Esophagus mucosa (tissue), 1 donor: Measurements from ENCODE around the gene DLG5. TPM values are rescaled to one million over a fixed set of nuclear protein-coding genes. Genes with fewer than 3 reads are reported as not detected.
A peak's percentile ranks its signal among the peaks of the same experiment; 100 is the strongest.

Experiments used
- ATAC-seq: fragments of 200-7000 bp; cut with Tn5 transposase; one replicate; pipeline ENCODE4 v1.9.1; 2020
- total RNA-seq: library from RNA; stranded (reverse); gene quantifications from one replicate; pipeline ENCODE4 v1.2.4, GENCODE V29; 2023
- donor health status: DM: yes; HTN: yes; CAD: no.

The DLG5 gene
- total RNA-seq, 1 donor from 2014 or later: 37.9 TPM

DNA sequence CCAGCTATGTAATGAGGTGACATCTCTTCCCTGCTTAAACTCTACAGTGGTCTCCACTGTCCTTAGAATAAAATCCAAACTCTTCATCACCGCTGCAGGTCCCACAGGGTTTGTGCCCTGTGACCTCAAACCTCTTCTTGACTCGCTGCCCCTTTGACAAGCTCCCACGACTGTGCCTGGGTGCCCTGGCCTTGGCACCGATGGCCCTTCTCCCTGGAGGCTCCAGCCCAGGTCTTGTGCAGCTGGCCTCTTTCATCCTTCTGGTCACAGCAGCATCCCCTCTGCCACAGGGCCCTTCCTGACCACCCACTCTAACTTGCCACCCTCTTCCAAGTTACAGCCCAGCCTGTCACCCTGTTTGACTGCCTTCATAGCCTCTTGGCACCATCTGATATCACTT is 108.2 kb downstream of the DLG5 start:
- no peak for ATAC-seq

DNA sequence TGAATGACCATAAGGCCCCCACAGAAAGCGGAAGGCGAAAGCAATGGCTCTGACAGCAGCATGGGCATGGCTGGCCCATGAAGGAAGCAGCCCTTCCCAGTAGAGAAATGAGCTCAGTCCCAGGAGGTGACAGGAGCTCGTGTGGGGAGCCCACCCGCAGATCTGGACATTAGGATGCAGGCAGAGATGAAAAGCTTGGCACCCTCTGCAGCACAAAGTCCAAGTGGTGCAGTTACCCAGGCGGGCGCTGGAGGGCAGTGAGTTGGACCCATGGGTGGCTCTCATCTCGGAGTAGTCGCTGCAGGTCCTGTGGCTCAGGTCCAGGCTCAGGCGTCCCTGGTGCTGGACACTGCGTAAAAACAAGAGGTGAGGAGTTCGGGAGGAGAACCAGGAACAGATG is 109.0 kb downstream of the DLG5 start:
- ATAC-seq: no peak

DNA sequence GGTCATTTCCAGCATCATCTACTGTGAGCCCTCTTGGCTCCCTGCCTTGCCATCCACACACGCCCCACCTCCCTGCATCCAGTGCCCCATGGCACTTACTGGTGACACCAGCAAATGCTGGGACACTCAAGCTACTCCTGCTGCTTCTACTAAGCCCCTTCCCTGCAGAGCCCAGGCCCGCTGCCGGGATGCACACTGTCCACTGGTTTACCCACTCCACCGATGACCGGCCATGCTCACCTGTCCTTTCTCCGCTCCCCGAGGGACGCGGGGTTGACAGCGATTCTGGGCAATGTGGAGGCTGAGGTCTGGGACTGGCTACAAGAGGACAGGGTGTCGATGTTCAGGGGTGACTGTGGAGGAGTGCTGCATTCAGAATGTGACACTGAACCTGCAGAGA is 110.2 kb downstream of the DLG5 start:
- ATAC-seq: no peak

DNA sequence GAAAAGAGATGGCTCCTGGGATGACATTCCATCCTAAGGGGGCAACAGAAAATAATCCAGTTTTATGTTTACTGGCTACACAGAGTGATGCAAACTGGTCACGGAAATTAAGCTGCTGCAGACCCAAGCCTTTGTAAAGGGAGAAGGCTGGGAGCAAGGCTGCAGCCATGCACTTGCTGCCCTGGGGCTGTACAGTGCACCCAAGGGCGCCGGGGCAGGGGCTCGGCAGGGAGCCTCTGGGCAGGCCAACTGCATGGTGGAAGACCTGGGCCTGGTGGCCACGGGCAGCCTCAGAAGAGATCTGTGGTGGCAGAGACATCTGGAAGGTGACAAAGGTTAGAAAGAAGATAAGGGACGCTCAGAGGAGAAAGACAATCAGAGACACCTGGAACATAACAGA is 113.8 kb downstream of the DLG5 start:
- ATAC-seq: no peak

DNA sequence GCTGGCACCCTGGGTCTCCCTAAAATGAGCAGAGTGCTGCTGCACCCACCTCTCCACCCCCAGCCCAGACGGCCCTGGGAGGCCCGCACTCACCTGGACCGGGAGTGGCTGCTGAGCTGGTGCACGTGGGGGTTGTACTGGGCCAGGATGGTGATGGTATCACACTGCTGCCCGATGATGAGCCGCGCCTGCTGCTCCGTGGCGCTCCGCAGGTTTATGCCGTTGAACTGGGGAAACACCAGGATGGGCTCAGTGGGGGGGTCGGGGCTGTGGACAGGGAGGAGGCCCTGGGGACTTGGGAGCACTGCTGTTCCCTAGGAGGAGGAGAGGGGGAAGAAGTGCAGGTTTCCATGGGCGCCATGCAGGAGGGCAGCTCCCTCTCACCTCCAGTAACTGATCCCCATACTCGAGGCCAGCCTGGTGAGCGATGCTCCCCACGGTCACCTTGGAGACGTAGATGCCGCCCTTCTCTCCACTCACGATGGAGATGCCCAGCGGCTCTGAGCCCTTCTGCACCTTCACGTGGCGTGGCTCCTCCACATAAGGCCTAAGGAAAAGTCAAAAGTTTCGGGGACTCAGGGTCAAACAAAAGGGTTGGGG is 114.6 kb downstream of the DLG5 start:
- ATAC-seq: no peak

DNA sequence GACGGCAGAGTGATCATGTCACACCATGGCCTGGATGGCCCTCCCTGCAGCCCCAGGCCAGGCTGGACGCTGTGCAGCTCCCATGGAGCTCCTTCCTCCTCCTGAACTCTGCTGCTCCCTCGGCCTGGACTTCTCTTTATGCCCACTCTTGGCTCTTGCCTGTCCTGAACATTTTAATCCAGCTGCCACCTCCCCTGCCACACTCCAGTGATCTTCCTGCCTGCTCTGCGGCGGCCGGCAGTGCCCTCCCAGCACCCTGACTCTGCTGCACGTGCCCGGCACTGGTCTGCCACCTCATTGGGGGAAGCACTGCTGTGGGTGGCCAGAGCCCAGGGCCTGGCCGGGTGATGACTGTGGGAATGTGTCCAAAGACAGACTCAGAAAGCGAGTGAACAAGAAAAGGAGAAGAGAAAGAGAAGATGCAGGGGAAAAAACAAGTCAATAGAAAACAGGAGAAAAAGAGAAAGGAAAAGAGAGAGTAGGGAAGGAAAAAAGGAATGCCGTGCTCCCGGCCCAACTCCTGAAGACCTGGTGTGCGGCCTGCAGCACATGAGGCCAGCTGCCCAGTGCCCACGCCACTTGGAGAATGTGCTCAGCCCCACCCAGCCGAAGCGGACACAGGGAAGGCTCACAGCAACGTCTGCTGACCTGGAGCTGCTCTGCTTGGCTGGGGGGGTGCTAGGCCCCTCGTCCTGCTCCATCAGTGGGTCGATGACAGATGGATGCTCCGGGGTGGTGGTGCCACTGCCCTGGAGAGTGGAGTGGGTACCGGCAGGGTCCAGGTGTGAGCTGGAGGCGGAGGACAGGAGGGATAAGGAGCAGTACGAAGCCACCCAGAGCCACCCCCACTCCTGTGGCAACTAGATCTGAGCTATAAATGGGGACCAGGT is 115.9 kb downstream of the DLG5 start:
- no peak for ATAC-seq

DNA sequence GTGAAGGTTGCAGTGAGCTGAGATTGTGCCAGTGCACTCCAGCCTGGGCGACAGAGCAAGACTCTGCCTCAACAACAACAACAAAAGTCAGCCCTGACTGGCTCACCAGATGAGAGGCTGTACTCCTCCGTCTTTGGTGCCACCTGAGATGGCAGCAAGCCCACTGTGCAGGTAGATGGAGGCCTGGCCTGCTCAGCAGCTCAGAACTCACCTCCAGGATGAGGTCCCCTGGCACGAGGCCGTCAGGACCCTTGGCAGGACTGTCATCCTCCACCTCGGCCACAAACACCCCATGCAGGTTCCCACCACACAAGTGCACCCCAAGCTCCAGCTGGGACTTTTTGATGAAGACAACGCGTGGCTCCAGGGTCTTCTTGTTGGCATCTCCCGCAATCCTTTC is 117.2 kb downstream of the DLG5 start:
- no peak for ATAC-seq

DNA sequence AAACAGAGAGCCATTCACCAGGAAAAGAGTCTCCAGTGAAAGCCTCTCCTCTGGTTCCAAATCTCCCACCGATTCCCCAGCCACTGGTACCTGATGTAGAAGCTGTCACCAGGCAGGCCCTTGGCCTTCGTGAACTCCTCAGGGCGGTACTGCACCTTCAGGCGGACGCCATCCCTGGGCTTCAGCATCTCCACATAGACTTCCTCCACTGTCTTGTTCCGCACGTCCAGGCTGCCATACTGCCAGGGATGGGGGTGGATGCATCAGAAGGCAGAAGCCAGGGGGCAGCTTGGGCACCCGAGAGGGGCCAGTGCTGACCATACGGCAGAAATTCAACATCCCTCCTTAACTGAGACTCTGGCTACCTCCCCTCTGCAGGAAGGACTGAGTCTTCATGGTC is 118.8 kb downstream of the DLG5 start:
- ATAC-seq: no peak

DNA sequence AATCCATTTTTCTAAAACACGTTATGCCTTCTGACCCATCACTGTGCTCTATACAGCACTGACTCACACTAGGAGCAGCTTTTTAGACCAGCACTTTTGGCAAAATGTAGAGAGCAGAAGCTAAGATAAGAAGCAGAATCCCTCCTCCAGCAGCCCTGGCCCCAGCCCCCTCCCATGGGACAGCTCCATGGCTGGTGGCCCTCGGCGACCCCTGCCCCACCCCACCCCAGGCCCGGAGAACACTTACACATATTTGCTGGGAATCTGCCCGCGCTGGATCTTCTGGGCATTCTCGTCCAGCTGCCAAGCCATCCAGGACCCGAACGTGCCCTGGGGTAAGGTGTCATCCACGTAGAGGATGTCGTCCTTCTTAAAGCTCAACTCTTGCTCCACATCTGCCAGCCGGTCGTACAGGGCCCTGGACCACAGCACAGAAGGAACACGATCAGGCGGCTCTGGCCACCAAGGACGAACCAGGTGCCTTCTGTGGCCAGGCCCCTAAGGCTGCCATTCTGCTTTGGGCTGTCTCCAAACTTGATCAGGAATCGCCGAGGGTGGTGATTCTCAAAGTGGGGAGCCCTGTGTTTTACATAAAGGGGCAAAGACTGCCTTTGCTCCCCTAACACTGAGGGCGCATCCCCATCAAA is 119.9 kb downstream of the DLG5 start:
- ATAC-seq: no peak

DNA sequence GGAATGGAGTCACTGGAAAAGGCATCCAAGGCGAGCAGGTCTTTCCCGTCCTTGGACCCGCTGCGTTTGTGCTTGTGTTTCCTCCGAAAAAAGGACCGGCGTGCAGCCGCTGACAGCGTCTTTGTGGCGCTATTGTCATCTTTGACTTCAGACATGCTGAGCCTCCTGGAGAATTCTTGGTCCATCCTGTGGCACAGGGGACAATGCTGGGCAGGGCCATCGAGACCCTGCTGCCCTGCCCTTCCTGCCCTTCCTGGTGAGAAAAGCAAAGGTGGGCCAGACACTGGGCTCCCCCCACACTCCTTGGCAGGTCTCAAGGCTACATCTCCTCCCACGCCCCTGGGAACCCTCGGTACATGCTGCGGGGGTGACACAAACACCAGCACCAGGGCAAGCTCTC is 120.9 kb downstream of the DLG5 start:
- no peak for ATAC-seq

DNA sequence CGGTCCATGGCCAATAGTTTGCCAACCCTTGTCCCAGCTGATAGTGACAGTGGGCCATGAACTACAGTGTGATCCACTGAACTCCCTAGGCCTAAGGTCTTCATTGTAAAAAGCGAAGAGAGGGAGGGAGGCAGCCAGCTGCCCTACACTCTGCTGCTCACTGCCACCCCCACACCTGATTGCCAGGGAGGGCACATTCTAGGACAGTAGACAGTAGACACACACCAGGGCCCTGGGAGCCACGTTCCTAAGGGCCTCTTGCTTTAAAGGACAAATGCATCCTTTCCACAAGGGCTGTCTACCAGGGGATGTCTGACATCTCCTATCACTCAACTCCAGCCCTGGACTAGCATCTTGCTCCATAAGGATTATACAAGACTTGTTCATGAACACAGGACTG is 122.2 kb downstream of the DLG5 start:
- no peak for ATAC-seq

DNA sequence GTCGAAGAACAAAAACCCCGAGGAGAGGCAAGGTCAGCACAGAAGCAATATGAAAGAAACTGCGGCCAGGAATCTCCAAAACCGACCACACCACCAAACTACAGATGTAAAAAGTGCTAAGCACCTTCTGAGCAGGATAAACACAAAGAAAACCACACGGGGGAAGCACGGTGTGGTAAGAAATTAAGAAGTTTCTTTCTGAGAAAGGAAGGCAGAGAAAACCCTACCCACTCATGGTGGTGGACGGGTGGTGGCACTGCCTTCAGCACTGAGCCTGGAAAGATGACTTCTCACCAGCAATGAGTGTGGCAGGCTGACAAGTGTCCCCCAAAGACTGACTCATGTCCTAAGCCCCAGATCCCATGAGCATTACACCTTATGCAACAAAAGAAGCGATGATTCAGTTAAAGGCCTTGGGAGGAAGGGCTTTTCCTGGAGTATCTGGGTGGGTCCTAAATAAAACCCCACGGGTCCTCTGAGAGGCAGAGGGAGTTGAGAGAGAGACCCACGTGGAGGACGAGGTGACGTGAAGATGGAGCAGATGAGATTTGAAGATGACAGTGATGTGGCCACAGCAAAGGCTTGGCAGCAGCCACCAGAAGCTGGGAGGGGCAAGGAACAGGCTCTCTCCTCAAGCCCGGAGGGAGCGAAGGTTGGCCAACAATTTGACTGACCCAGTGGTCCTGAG is 124.9 kb downstream of the DLG5 start:
- peak; percentile 80 for ATAC-seq

DNA sequence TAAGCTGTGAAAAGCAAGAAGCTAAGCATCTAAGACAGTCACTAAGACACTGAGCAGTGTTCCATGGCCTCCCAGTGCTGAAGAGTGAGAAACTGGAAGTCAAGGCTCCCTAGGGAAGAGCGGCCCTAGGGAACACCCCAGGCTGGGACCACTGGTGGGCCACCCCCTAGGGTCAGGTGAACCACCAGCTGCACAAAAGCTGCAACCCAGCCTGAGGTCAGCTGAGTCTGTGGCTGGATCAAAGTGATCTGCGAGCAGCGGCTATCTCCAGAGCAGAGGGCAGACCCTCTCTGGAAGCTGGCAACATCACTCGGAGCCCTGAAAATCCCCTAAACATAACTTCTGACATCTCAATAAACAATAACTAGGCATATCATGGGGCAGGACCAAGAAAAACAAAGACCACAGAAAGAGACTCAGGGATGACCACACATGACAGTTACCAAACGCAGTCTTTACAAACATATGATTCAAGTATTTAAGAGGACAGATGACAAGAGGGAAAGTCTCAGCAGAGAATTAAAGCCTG is 125.8 kb downstream of the DLG5 start:
- no peak for ATAC-seq

DNA sequence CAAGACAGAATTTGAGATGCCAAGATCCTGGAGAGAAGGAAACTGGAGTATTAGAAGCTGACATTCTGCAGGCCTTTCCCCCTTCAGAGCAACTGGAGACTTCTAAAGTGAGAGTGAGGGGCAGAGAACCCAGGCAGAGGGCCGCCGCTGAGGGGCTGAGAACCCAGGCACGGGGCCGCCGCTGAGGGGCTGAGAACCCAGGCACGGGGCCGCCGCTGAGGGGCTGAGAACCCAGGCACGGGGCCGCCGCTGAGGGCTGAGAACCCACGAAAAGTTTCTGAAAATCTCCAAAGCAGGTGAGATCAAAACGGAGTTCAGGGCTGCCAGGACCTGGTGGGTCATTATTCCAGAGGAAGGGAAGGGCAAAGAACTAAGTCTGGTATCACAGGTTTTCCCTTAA is 126.2 kb downstream of the DLG5 start:
- no peak for ATAC-seq

DNA sequence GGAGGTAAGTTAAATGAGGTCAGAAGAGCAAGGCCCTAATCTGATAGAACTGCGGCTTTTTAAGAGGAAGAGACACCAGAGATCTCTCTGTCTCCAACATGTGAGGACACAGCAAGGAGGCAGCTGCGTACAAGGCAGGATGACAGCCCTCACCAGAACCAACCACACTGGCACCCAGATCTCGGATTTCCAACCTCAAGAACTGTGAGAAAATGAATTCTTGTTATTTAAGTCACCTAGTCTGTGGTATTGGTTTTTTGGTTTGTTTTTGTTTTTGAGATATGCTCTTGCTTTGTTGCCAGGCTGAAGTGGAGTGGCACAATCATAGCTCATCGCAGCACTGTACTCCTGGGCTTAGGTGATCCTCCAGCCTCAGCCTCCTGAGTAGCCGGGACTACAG is 127.2 kb downstream of the DLG5 start:
- no peak for ATAC-seq

DNA sequence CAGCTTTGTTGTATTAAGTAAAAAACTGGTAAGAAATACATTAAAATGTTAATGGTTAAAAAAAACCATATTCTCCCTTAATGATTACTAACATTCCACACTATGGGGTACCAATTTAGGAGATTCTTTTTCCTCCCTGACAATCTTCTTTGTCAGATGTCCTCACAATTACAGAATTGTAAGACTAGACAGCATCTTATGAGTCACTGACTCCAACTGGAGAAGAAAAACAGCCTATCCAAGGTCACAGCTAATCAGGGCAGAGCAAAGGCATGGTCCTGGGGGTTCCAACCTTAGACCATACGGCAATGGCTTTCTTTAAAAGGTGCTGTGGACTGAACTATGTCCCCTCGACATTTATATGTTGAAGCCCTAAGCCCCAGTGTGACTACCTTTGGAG is 127.6 kb downstream of the DLG5 start:
- ATAC-seq: no peak

DNA sequence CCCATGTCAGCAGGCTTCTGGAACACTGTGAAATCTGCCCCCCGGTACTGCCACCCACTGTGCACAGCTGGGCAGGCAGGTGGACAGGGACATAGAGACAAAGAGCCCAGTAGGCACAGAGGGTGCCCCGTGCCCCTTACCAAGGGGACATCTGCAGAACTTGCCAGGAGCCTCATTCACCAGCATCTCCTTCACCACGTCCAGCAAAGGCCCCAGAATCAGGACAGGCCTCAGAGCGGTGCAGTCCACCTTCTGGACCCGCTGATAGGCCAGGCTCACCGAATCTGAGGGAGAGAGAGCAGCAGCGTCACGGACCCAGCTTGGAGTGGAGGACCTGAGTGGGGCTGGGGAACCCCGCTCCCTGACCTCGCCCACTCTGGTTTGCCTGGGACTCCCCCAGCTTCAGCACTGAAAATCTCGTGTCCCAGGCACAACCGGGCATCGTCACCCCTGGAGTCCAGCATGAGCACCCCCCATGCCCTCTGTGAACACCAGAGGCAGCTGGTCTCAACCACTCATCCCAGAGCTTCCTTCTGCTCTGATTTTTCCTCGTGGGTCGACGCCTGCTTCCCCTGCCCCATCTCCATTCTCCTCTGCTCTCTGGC is 130.1 kb downstream of the DLG5 start:
- no peak for ATAC-seq

DNA sequence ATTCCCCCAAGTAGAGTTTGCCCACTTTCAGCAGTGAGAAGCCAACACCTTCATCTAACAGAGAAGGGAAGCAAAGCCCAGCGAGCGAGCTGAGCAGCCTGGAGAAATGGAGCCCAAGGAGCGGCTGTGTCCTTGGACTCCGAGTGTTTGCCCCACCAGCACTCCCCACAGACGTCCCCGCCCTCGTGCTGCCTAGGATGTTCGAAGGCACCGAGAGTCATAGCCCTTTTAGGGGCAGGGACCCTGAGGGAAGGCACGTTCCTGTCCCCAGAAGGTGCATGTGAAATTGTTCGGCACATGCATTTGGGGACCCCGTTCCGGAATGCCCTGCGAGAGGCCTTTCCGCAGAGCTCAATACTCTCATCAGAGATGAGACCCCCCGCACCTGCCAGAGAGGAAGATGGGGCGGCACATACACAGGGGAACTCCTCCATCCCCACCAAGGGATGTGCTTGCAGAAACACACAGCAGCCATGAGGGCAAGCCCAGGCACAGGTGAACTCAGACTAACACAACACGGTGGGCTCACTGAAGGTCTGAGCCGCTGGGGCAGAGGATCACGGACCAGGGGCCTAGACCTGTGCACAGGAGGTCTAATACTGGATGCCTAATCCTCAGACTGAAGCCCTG is 131.0 kb downstream of the DLG5 start:
- no peak for ATAC-seq

DNA sequence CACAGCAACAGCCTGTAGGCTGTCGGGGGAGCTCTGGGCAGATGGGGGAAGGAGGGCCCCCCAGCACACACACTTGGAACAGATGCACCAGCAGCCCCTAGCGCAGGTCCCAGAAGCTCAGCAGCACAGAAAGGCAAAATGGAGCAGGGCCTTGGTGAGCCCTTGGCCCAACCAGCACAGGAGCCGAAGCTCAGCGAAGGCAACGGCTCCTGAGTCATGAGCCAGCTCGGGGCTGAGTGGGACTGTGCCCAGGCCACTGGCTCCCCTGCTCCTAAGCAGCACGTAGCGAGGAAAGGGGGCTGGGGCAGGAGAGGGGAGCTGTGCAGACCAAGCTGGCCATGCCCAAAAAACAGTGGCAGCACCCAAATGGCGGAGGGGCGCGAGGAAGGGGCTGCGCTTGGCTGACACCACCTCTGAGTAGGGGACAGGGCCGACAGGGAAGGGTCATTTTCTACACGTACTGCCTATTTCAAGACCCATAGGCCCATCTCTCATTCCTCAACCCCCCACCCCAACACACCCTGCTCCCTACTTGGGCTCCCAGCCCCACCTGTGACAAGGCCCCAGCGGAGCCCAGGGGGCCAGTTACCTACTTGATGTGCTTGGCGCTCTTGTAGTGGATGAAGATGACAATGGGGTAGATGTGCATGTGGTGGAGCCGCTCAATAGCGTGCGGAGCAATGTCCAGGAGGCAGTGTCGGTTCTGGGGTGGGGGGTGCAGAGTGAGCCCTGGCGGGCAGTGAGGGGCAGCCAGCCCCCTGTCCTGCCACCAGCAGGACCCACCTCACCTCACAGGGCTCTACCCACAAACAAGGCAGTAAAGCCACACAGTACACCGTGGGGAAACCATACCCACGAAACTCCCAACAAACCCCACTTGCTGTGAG is 132.1 kb downstream of the DLG5 start:
- ATAC-seq: no peak

DNA sequence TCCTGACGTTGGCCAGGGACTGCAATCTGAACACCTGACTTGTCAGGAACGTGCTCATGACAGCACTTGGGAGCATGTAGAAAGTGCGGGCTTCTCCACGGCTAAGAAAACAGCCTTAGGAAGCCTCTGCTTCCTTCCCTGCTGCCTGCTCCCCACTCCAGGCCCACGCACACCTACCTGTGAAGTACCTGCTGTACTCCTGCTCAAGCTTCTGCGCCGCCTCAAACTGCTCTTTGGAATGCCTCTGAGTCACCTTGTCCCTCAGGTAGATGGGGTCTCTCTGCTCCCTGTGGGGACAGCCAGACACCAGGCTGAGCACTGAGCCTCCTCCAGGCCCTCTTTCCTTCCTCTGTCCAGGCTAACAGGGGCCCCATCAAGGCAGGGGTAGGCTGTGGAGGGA is 132.7 kb downstream of the DLG5 start:
- ATAC-seq: no peak

DNA sequence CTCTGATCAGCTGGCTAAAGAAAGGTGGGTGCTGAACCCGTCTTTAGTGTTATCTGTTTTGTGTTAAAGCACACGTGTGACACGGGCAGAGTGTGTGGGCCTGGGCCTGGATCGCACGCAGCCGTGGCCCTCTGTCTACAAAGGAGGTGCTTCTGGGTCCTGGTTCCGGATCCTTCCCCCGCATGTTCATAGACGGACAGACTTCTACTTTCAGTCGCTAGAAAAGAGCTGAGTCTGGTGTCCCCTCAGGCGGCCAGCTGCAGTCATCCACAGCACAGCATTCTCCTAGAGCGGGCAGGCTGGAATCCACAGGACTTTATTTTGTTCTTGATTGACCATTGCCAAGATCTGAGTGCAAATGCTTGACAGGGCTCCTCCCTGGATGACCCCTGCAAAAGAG is 134.4 kb downstream of the DLG5 start:
- no peak for ATAC-seq
